HG03378 (cell line): ENCODE measurements around the gene GAMT.

ENCODE experiments used
- ATAC-seq: cut with Tn5 transposase; IDR thresholded peaks from one replicate; pipeline ENCODE4 v1.9.1; 2021; ENCODE audit warnings: mild to moderate bottlenecking, moderate library complexity; ENCODE audit not compliant: unreplicated experiment

Gene GAMT

DNA sequence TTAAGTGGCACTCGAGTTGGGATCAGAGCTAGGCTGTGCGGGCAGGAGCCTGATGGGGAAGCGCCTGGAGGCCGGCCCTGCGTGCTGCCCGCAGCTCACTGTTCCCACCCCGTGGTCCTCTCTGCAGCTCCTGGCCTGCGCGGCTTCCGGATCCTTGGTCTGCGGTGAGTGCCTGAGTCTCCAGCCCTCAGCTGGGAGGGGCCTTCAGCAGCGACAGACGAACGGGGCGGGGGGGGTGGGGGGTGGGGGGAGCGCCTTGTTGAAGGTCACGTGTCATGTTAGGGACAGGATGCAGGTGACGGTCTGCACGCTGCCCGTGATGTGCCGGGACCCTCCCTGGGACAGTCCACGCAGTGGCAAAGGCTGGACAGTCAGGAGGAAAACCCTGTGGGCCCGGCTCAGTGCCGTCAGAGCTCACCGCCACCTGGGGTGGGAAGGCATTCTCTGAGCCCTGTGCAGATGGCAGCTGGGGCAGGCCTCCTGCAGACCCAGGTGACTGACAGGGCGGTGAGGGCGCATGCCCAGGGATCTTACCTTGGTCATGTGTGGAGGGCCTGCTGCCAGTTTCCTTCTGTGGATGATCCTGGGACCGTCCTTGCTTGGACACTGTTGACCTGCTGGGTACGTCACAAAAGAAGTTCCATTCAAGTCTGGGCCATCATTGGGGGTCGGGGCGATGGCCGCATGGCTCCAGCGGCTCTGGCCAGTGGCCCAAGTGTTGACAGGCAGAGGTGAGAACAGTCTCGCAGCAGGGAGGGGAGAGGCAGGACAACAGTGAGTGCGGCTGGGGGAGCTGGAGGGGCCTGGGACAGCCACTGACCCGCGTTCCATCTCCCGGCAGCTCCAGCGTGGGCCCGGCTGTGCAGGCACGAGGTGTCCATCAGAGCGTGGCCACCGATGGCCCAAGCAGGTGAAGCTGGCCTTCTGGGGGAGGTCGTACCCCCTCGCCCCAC is 13.4 kb downstream of the GAMT start:
- no peak for ATAC-seq

DNA sequence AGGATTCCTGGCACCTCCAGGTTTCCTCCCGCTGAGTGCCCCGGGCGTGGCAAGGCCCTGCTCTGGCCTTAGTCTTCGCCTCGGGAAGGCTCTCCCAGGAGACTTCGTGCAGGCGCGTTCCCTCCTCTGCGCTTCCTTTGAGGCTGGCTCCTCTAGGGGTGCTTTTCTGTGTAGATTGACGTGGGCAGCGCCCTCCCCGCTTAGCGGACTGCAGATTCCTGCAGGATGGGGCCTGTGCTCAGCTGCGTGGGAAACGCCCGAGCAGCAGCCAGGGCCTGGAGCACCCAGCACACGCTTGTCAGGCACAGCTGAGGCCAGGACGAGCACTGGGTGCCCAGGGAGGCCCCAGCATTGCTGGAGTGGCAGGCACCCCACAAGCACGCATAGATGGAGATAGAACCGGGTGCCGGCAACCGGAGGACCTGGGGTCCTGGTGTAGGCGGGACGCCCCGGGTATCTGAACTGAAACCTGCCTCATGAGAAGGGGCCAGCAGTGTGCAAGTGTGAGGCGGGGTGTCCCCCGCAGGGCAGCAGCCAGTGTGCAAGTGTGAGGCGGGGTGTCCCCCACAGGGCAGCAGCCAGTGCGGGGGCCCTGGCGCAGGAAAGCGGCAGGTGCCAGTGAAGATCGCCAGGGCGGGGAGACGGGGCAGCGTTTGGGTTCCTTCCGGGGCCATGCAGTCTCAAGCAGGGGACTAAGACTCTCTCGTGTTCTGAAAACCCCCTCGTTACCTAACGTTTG is 14.2 kb downstream of the GAMT start:
- no peak for ATAC-seq

DNA sequence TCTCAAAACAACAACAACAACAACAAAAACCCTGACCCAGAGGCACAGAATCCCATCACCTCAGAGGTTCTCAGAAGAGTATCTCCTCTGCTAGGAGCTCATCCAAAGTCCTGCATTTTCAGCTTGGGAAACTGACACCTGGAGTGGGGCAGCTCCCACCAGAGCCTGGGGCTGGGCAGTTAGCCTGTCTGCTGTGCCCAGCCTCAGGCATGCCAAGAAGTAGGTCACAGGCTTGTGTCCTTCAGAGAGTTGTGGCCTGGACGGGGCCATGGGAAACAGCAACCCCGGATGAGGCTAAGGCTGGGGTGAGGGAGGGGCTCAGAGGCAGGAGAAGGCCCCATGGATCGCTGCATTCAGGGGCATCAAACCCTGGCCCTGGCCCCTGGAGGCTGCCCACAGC is 15.5 kb downstream of the GAMT start:
- ATAC-seq, result no peak

DNA sequence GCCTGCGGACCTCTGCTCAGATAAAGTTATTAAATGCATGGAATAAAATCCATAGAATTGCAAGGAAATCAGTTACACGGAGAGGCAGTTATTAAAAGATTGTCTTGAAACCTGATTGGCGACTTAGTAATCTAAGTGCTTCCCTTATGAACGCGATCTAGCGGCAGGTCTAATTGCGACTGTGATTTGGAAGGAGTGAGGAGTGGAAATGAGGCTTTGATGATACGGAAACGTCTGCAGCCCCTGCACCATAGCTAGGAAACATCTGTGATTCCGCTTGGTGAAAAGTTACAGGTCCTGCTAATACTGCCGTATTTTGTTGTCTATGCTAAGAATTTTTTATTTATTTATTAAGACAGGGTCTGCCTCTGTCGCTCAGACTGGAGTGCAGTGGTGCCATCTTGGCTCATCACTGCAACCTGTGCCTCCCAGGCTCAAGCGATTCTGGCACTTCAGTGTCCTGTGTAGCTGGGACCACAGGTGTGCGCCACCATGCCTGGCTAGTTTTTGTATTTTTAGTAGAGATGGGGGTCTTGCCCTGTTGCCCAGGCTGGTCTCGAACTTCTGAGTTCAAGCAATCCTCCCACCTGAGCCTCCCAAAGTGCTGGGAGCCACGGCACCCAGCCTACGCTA is 16.7 kb downstream of the GAMT start:
- no peak for ATAC-seq

DNA sequence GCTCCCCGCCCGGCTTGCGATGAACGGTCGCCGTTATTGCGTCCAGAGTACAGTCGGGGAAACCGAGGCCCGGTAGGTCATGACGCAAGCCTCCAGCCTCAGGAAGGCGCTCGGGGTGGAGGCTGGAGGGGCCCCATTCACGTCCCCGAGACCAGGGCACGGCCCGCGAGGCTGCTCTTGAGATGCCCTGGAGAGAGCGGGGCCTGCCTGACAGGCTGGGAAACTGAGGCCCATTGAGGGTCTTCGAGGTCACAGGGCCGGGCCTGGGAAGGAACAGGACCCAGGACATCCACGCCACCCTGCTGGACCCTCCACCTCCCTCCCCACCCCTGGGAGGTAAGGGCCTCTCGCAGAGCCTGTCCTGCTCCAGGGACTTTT is 17.3 kb downstream of the GAMT start:
- peak; percentile 10 for ATAC-seq

DNA sequence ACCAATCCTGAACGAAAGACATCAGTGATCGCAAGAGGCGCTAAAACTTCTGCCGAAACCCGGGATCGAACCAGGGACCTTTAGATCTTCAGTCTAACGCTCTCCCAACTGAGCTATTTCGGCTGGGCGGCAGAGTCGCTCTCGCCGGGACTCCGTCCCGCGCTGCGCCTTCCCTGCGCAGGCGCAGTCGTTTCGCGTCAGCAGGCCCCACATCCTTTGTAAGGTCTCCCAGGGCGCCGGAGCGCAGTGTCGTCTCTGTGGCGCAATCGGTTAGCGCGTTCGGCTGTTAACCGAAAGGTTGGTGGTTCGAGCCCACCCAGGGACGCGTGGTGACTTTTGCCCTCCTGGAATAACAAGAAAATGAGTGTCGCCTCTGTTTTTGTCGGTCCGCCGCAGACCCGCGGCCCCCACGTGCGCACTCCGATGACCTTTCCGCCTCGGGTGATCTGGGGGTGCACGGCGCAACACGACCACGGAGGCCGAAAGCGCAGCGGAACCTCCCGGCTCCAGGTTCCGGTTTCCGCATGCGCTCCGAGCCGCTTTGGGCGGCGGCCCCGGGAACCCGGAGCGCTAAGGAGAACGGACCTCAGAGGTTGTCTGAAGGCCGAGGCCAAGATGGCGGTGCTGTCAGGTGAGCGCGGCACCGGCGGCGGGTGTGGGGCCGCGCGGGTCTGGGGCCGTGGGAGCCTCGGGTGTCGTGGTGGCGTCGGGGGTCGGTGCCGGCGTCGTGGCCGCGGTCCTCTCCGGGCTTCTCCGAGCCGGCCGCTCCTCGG is 17.8 kb downstream of the GAMT start, which contains the start of gene NDUFS7:
Gene NDUFS7, plus strand, starts transcription at position 596 of the 773 bp plus-strand sequence. Its CDS starts 20 bp downstream, at position 616.
- peak; percentile 50 for ATAC-seq

DNA sequence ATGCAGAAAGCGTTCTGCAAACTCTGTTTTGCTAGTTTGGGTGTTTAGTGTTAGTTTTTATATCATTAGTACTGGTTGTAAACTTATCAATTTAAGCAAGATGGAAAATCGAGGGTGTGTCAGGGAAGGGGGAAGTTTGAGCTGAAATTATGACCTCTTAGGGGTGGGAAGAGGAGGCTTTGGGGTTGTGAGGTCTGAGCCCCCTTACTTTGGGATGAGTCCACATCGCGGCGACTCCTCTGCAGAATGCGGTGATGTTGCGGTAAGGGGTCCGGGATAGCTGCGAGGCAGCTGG is 18.4 kb downstream of the GAMT start:
- no peak for ATAC-seq

DNA sequence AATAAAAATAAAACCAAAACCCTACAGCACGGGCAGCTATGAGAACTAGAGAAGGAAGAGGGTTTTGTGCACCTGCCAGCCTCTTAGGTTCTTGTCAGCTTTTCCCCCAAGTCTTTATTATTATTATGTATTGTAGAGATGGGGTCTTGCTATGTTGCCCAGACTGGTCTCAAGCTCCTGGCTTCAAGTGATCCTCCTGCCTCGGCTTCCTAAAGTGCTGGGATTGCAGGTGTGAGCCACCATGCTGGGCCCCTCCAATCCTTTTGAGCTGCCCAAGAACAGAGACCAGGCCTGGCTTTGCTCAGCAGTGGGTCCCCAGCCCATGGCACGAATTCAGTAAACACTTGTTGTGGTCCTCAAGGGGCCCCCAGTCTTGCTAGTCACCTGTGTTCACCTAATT is 19.1 kb downstream of the GAMT start:
- no peak for ATAC-seq

DNA sequence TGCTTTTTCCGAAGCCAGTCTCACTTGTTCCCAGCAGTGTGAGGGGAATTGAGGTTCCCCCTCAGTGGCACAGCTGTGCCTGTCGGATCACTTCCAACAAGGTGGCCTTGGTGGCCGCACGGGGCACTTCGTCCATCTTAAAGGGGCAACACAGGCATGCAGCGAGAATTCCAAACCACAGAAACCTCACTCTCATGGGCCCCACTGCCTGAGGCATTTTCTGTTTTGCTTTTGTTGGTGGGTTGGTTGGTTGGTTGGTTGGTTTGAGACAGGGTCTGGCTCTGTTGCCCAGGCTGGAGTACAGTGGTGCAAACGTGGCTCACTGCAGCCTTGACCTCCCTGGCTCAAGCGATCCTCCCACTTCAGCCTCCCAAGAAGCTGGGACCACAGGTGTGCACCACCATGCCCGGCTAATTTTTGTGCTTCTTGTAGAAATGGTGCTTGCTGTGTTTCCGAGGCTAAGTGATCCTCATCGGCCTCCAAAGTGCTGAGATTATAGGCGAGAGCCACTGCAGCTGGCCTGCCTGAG is 21.3 kb downstream of the GAMT start:
- ATAC-seq, result no peak

DNA sequence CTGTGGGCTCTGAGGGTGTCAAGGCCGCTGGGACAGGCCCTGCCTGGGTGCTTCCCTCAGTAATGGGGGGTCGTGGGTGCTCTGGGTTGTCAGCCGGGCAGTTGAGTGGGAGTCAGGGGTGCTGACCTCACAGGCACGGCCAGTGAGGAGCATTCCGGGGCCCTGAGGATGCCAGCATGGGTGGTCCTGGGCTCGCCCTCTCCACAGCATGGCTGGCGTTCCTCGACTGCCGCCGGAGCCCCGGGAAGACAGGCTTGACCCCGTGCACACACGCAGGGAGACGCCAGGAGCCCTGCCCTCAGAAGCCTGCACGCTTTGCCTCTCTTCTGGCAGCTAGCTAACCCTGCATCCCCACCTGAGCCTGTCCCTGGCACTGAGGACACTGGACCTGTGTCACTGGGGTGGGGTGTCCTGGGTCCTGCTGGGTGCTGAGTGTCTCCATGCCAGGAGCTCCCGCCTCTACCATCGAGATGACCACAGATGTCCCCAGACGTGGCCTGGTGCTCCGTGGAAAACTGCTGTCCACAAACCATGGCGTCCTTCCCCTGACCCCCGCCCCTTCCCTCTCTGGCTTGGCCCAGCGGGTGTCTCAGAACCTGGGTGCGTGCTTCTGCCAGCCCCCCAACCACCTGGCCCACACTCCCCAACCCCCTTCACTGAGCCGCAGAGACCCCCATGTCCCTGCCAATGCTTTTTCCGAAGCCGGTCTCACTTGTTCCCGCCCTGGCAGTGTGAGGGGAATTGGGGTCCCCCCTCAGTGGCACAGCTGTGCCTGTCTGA is 22.0 kb downstream of the GAMT start:
- ATAC-seq, result no peak

DNA sequence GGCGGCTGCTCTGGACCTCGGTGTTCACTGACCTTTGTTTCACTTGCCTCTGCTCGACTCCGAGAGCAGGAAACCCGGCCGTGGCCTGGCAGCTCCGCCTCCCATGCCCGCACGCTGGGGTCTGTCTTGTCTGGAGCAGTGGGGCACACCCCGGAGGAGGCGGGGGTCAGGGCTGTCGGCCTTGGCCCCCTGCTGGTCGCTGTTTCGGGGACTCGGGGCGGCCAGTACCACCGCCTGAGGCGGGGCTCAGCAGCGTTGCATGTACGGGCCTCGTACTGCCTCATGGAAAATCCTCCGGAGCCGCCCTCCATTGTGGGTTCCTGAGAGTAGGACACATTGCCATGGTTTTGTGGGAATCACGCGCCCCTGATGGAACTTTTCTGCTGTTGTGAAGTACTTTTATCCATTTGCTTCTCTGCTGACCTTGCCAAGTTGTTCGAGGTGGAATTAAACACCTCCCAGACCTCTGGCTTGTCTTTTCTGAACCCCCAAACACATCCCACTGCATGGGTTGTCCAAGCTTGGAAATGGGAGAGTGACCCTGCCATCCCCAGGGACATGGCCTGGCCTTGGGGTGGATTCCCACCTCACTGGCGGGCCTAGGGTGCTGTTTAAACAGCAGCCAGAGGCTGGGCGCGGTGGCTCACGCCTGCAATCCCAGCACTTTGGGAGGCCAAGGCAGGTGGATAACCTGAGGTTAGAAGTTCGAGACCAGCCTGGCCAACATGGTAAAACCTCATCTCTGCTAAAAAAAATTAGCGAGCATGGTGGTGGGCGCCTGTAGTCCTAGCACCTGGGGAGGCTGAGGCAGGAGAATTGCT is 23.2 kb downstream of the GAMT start:
- ATAC-seq, result no peak

DNA sequence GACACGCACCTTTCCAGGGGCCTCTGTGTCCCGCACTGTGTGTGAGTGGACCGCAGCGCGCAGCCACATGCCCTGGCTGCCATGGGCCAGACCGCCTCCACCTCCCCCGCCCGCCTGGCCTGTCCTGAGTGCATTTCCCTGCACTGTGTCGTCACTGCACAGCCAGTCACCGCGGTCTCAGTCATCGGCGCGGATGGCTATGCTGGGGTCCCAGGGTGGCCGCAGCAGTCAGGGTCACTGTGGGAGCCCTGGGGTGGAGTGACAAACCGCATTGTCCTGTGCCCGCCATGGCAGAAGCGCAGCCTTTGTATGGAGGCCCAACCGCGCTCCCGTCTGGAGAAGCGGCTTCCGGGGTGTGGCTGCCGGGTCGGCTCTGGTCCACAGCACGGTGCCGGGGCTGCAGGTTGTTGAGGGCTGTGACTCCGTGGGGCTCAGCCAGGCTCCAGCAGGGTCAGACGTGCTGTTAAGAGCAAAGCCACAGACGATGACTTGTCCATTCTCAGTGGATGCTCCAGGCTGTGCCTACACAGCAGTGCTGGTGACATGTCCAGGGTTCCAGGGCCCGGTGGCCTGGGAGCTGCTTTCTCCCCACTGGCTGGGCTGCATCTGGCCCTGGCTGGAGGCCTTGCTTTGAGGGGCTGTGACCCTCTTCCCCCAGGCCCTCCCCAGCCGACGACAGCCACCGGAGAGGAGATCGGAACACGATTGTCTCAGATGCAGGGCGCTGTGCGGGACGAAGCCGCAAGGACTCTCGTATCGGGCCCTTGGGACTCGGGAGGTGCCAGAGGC is 24.0 kb downstream of the GAMT start:
- ATAC-seq, result no peak

DNA sequence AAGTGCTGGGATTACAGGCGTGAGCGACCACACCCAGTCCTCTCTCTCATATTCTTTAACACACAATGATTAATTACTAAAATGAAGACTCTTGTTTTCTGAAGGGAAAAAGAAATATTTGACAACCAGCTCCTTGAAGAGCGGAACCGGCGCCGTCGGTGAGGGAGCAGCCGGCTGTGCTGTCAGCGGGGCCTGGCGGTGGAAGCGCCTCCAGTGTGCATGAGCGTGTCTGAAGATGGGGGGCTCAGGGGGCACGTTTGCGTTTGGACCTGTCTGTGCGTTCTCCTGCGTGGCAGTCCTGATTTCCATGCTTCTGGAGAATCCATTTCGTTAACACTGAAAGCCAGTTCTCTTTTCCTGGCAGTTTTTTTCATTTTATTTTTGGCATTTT is 24.9 kb downstream of the GAMT start:
- ATAC-seq, result no peak

DNA sequence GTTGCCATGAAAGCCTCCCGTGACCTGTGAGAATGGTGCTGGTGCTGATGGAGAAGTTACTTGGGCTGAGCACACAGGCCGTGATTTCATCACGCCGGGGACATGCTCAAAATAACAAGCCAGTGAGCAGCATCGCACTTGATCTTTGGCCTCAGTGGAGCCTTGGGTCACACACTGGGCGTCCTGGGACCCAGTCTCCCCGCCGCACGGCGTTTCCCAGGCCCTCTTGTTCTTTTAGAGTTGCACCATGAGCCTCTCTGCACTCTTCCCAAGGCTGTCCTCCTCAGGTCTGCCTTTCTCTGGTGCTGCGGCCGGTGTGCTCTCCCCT is 27.1 kb downstream of the GAMT start:
- ATAC-seq, result no peak

DNA sequence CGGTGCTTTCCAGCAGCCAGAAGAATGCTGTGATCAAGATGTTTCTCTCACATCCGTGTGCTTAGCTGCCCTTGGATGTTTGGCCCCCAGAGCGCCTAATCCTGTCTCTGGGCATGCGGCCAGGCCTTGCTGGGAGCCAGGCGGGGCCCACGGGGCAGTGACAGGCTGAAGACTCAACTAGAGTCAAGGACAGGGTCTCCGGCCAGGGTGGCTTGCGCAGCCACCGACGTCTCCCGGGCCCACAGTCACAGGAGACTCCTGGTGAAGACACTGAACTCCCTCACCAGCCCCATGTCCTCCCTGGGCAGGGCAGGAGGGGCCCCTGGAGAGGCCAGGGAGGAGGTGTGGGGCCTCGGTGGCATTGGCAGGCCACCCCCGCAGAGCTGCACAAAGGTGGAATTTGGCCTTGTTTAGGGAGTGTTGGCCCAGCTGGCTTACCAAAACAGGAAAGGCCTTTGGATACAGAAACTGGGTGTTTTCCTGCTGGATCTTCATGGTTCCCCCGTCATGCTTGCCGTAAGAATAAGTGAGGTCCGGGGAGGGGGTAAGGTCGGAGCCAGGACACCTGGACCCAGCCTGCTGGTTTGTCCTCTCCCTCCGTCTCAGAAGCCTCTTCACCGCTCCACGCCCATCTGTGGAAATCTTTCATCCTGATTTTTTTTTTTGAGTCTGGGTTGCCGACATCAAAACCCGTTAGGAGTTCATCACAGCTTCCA is 27.6 kb downstream of the GAMT start:
- ATAC-seq, result no peak

DNA sequence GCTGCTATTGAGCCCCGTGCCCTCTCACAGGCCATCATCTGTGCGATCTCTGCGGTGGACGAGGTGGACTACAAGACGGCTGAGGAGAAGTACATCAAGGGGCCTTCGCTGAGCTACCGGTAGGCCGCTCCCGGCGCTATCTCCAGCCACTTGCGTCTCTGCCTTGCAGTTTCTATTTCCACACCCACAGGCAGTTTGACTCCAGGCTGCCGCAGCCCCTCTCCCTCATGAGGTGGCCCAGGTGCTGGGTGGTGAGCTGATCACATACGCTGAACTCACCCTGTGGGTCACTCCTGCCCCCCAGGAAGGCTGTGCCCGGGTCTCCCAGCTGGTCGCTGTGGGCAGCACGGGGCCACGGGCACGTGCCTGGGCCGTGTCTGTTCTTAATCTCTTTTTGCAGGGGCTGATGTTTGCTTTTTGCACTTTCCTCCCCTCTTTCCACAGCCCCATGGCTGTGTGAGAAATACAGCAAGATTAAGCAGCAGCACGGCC is 28.3 kb downstream of the GAMT start:
- no peak for ATAC-seq

DNA sequence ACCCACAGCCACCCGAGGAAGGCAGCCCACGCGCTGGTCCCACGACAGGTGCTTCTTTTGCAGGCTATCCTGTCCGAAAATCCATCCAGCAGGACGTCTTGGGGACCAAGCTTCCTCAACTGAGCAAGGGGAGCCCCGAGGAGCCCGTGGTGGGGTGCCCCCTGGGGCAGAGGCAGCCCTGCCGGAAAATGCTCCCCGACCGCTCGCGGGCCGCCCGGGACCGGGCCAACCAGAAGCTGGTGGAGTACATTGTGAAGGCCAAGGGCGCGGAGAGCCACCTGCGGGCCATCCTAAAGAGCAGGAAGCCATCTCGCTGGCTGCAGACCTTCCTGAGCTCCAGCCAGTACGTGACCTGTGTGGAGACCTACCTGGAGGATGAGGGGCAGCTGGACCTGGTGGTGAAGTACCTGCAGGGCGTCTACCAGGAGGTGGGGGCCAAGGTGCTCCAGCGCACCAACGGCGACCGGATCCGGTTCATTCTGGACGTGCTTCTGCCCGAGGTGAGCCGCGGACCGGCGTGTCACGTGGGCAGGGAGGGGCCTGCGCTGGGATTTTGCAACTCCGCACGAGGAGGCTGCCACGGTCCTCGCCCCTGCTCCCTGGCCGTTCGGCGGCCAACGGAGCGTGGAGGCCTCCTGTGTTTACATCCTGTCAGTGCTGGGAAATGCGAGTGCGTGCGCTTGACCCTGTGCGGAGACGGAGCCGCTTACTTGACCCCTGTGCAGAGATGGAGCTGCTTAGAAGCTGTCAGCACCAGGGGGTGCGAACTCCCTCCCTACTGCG is 30.6 kb downstream of the GAMT start:
- ATAC-seq, result no peak
